Measurements from ENCODE around the gene FOXA1.
A peak's percentile ranks its signal among the peaks of the same experiment; 100 is the strongest.

Gene FOXA1

GRCh38 chr14:37594971-37595808, at the start of gene FOXA1, which contains the start of gene TTC6:
FOXA1 (minus strand) TSS chr14:37595249; CDS start chr14:37594972, 277 bp downstream.
TTC6 (plus strand) TSS chr14:37595629; CDS start chr14:37622065, 26,436 bp downstream.
- FAIRE-seq (peak; percentile 23), DNase-seq (ENCODE audit: insufficient read length, low spot score) (no peak)

DNA sequence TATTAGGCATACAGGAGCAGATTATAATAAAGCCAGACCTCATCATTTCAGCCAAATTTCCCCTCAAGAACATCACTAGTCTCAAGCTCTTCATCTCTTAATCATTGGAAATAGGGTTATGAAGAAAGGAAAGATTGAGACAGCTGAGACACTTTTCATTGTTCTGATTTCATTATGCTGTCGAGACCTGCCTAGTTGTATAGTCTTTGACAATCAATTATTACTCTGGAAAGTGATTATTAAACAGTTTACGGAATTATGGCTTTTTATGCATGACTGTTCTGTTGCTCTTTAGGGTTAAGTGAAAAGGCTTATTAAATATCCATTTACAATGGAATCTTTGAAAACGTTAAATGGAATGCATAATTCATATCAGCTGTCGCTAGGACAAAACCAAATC, 48.7 kb upstream of the FOXA1 start:
- DNase-seq (ENCODE audit: insufficient read length, low spot score) (no peak), FAIRE-seq (no peak)

DNA sequence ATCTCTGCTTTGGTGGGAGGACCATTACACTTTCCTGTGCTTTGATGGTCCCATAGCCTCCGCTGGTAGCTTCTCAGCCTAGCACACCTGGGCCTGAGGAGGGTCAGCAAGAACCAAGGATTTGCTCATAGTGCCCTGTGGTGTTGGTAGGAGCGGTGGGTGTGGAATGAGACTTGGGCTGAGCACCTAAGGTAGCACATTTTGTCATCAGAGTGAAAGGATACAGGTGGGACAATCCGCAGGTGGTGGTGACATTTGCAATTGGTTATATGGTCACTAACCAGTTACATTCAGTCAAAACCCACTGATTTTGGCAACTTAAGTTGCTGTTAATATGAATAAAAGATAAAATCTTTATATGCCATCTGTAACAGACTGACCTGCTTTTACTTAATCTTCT, 47.1 kb upstream of the FOXA1 start:
- no peak for FAIRE-seq
- no peak for DNase-seq (ENCODE audit: insufficient read length, low spot score)

- DNase-seq (ENCODE audit: insufficient read length, low spot score) (no peak), FAIRE-seq (no peak)
Observed at GRCh38 chr14:37641117-37641516, 46.1 kb upstream of the FOXA1 start.

GRCh38 chr14:37638599-37638998, 43.5 kb upstream of the FOXA1 start:
- FAIRE-seq: no peak
- DNase-seq (ENCODE audit: insufficient read length, low spot score): no peak

- FAIRE-seq (no peak), DNase-seq (ENCODE audit: insufficient read length, low spot score) (no peak)
Observed at GRCh38 chr14:37637341-37637740, 42.3 kb upstream of the FOXA1 start.

- DNase-seq (ENCODE audit: insufficient read length, low spot score): no peak
- FAIRE-seq: no peak
Observed at GRCh38 chr14:37625597-37626595, 30.8 kb upstream of the FOXA1 start.

DNA sequence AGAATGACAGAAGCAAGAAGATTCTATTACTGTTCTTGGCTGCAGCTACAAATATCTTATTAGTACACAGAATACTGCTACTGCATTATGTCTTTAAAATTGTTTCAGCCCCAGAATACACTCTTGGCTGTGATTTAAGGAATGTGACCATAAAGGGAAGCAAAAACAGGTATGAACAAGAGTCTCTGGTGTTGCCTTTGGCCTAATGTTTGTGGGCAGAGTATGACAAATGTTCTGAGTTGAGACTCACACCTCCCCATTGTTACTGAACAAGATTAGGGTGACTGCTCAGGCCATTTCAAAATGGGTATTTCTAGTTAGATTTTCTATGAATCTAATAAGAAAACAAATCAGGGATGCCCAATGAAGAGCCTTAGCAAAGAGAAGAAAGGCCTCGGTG, 28.9 kb upstream of the FOXA1 start:
- FAIRE-seq (no peak), DNase-seq (ENCODE audit: insufficient read length, low spot score) (no peak)

GRCh38 chr14:37623426-37623951, 28.4 kb upstream of the FOXA1 start:
- DNase-seq (ENCODE audit: insufficient read length, low spot score): peak; percentile 15
- no peak for FAIRE-seq

DNA sequence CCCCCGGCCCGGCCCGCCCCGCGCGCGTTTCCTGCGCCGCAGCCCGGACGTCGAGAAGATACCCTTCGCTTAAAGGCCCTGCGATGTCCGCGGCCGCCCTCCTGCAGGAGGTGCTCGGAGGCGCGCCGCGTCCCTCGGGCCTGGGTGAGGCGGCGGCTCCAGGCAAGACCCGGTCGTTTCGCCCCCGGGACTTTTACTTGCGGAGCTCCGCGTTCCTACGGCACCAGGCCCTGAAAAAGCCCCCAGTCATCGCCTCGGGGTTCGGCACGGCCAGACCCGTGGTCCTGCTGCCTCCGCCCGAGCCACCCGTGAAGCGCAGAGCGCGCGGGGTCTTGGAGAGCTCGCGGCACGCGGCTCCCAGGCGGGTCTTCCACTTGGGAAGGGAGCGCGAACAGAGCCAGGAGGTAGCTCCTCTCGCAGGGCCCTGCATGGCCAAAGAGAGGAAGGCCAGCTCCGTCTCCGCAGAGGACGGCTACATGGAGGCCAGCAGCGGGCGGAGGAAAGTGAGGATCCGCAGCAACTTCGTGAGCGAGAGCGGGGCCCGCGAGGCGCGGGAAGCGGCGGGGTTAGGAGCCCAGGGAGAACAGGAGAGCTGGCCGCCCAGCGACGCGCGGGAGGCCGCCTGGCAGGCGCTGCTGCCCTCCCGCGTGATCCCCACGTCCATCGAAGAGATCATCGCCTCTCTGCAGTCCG, 27.3 kb upstream of the FOXA1 start:
- DNase-seq (ENCODE audit: insufficient read length, low spot score): no peak
- FAIRE-seq: no peak

- FAIRE-seq (no peak), DNase-seq (ENCODE audit: insufficient read length, low spot score) (no peak)
Observed at GRCh38 chr14:37620856-37621255, 25.8 kb upstream of the FOXA1 start.

- no peak for DNase-seq (ENCODE audit: insufficient read length, low spot score)
- FAIRE-seq: no peak
Observed at GRCh38 chr14:37618498-37619028, 23.5 kb upstream of the FOXA1 start.

GRCh38 chr14:37617864-37618365, 22.9 kb upstream of the FOXA1 start:
- no peak for DNase-seq (ENCODE audit: insufficient read length, low spot score)
- FAIRE-seq: no peak

- no peak for DNase-seq (ENCODE audit: insufficient read length, low spot score)
- FAIRE-seq: no peak
Observed at GRCh38 chr14:37616853-37617252, 21.8 kb upstream of the FOXA1 start.

- FAIRE-seq (no peak), DNase-seq (ENCODE audit: insufficient read length, low spot score) (no peak)
Observed at GRCh38 chr14:37615582-37616289, 20.7 kb upstream of the FOXA1 start.

GRCh38 chr14:37610945-37611523, 16.0 kb upstream of the FOXA1 start:
- FAIRE-seq (no peak), DNase-seq (ENCODE audit: insufficient read length, low spot score) (no peak)

- DNase-seq (ENCODE audit: insufficient read length, low spot score): no peak
- no peak for FAIRE-seq
Observed at GRCh38 chr14:37608649-37609048, 13.6 kb upstream of the FOXA1 start.

GRCh38 chr14:37606678-37607077, 11.6 kb upstream of the FOXA1 start:
- DNase-seq (ENCODE audit: insufficient read length, low spot score) (no peak), FAIRE-seq (no peak)

DNA sequence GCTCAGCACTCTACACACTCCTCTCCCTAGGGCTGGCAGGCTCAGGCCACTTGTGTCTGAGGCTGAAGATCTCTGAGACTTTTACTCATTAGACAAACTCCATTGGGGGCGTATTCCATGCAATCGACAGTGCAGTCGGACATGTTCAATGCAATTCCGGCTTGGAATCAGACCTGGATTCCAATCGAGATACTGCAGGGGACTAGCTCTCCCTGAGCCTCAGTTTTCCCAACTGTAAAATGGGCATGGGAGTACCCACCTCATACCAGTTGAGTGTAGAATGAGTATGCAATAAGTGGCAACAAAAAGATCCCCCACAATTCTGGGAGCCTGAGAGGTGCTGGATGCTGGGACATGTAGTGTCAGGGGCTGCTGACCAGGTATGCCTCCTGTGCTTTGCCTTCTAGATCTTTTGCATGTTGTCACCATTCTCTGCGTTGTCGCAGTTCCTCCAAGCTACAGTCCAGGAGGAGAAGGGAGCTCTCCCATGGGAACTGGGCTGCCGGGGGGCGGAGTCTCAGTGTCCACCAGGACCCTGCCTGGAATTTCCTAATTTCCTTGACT, 8.7 kb upstream of the FOXA1 start:
- DNase-seq (ENCODE audit: insufficient read length, low spot score) (no peak), FAIRE-seq (no peak)

Measured in HTR-8/SVneo (cell line).